HG02571 (cell line): ENCODE results near the gene LMTK2.

Experiments used
- ATAC-seq: cut with Tn5 transposase; IDR thresholded peaks from one replicate; pipeline ENCODE4 v1.9.1; 2021; ENCODE audit warnings: mild to moderate bottlenecking, moderate library complexity; ENCODE audit not compliant: unreplicated experiment

LMTK2 gene

DNA sequence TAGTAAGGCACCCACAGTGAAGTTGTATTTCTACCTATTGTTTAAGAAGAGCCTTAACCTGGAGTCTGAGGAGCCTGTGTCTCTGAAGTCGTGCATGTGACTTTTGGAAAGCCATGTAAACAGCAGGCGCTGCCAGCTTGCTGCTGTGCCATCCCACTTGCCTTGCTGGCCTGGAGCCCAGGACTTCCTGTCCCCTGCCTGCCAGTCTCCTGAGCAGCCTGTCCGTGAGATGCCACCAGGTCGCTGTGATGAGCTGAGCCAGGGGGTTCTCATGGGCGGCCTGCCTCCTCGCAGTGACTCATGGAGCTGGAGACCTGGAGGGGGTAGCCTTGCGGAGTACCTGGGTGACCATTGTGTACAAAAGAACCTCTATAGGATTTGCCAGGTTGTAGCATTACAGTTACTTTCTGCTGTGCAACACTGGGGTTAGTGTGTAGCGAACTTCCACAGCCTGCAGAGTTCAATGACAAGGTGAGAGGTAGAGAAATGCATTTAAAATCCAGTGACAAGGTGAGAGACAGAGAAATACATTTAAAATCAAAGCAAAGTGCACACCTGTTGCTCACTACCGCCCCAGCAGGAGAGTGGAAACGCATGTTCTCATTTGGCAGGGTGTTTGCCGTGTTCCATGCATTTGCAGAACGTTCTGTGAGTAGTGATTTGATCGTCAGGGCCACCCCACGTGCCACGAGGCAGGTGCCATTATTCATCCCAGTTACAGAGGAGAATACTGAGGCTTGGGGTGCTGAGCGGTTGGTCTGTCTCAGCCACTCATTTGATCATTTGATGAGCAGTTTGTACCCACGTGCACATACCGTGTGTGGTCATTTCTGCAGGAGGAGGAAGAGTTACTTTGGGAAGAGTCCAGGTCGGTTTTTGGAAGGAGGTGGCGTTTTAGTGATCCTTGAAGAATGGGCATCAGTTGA, 67.9 kb downstream of the LMTK2 start:
- no peak for ATAC-seq

DNA sequence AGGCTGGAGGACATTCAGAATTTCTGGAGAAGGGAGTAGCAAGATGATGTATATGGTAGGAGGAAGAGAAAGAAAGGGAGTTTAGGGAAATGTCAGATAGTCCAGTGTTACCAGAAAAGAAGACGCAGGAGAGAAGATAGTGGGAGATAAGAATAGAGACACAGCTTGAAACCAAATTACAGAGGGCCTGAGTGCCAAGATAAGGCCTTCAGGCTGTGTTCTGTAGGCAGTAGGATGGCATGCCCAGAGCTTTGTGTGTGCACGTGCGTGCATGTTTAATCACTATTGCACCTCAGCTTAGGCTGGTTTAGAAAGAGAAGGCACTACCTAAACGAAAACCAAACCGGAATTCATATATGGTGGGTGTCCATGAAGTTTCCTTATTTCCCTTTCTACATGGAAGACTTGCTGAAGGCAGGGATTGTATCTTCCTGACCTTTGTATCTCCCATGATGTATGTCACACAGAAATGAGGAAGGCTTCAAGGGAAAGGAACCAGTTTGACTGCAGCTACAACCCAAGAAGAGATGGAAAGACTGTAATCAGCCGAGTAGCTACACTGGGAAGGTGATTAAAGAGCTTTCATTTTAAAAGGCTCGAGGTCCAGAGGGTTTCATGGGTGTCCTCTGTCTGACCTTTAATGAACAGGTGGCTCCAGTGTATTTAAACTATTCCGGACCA, 68.7 kb downstream of the LMTK2 start:
- ATAC-seq, result no peak

DNA sequence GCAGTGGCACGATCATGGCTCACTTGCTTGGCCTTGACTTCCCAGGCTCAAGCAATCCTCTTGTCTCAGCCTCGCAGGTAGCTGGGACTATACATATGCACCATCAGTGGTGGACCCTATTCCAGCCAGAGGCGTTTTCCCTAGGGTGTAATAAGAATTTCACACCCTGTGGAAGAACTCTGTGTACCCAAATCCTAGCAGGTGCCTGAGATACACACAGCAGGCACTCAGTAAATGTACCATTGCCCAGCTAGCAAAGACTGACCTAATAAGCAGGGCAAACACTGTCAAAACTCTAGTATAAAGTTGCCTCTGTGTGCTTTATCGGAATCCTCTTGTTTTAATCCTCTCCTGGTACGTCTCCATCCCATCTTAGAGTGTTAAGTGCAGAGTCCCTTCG, 70.9 kb downstream of the LMTK2 start:
- no peak for ATAC-seq

DNA sequence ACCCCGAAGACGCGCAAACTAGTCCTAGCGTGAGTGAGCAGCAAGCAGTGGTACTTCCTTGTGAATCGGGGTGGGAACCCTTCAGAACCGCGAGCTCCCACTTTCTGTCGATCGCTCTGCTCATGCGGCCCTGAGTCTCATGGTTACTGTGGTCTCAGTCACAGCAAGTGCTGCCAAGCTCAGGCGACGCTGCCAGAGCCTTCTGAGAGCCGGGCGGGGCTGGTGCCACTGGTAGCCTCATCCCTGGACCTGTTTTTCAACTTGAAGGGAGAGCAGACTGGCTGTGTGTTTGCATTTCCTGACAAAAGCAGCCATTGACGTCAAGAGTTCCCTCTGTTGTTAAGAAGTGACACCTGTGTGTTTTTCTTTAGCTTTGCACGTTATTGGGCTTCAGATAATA, 71.7 kb downstream of the LMTK2 start:
- ATAC-seq, result no peak

DNA sequence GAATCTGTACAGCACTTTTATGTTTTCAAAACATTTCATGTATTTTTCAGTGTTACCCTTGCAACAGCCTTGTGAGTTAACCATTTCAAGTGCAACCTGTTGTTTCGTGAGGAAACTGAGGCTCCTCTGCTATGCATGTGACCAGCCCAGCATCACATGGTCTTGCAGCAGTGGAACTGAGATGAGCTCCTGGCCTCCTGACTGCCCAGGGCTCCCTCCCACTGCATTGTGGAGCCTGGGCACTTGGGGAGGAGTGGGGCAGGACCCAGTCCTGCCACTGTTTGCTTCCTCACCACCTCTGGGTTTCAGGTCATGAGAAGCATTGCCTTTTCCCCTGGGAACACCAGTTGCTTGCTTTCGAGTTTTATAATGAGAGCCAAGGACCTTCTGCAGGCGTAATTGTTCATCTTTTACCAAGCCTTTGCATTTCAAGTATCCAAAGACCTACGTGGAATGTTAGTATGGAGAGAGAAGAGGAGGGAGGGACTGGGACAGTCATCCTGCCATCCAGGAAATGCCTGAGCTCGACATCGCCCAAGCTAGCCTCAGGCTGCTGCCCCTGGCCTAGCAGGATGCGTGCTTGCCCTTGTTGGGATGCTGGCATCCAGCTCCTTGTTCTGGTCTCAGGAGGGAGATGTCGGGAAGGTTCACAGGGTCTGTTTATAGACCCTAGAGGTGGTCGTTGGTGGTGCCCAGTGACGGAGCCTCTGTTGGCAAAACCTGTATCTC, 72.3 kb downstream of the LMTK2 start:
- ATAC-seq, result no peak

DNA sequence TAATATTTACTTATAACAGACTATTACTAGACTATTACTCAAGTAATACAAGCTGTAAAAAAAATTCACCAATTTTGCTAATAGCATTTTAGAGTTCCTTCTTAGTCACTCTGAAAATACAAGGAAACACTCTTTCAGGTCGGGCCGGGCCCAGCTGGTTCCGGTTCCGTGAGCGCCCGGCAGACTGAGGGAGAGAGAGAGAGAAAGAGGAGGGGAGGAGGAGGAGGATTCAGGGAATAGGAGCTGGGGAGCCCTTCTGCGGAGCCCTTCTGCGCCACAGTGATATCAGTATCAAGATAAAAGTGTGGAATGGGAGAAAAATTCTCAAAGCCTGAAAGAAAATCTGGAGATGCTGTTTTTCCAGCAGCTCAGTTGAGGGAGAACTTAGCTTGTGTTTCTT, 74.1 kb downstream of the LMTK2 start:
- no peak for ATAC-seq

DNA sequence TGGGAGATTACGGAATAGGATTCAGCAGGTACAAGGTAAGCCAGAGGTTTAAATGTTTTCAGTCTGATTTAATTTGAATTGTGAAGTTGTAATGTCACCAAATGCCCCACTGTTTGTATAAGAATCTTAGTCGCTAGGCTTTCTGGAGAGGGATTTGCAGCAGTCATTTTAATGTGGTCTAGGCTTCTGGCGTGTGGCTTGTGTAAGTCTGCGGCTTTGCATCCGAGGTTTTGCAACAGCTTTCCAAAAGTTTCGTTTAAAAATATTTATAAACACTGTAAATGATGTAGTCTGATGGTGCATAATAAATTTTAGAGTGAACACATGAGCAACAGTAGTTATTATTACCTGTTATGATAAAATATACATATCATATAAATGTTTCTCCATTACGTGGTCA, 78.4 kb downstream of the LMTK2 start:
- no peak for ATAC-seq

DNA sequence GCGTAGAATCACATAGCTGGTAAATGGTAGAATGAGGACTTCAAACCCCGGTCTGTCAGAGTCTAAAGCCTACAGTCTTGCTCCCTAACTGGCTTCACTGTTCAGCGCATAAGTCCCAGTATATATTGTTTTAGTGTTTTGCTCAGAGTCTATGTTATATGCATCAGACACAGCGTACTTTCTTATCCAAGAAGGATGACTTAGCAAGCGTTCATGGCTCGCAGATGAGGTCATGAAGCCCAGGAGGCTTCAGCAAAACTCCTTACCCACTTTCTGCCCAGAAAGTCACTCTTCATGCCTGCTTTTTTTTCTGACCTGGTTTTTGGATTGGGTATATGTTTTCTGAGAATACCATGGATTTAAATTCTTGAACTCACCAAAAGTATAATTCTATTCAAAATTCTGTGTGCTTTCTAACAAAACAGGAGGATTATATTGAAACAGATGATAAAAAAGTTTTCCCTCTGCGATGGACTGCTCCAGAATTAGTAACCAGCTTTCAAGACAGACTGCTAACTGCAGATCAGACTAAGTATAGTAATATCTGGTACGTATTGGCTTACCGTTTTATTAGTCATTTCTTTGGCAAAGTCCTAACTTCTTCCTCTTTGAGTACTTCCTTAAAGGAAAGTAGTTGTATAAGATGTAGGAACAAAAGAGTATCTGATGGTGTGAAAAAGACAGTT, 79.9 kb downstream of the LMTK2 start:
- ATAC-seq, result no peak

DNA sequence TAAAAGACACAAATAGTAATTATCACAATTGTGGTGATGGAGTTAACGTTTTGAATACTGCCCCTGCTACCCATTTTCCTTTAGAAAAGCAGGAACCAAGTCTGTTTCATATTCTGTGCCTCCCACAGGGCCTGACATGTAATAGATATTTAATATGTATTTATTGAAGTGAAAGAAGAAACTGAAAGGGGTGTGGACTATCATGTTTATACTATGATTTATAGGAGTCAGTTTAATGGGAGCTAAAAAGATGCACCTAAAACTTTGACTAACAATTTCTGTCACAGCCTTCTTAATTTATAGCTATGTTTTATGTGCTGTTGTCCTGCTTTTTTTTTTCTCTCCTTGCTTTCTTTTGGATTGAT, 80.5 kb downstream of the LMTK2 start:
- ATAC-seq, result no peak

DNA sequence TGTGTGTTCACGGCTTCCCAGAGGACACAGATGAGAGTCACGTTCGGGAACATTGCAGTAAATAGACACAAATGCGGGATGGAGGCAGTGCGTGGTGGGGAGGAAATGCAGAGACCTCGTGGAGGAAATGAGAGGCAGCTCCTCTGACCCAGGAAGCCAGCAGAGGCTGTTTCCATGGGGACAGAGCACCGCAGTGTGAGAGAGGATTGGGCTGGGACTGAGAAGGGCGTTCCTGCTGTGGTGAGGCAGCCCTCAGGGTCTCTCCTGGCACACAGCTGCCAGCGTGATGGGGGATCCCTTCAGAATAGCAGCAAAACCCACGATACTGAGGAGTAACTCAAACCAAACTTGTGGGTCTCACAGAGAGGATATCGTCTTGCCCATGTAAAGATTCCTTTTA, 82.9 kb downstream of the LMTK2 start:
- ATAC-seq, result no peak

DNA sequence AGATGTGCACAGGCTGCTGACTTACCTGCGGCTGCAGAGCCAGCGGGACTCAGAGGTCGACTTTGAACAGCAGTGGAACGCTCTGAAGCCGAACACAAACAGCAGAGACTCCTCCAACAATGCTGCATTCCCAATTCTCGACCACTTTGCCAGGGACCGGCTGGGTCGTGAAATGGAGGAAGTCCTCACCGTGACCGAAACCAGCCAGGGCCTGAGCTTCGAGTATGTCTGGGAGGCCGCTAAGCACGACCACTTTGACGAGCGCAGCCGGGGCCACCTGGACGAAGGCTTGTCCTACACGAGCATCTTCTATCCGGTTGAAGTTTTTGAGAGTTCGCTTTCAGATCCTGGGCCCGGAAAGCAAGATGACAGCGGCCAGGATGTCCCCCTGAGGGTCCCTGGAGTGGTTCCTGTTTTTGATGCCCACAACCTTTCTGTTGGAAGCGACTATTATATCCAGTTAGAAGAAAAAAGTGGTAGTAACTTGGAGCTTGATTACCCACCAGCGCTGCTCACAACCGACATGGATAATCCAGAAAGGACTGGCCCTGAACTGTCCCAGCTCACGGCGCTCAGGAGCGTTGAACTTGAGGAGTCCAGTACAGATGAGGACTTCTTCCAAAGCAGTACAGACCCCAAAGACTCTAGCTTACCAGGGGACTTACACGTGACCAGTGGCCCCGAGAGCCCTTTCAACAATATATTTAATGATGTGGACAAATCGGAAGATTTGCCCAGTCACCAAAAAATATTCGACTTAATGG, 85.2 kb downstream of the LMTK2 start:
- no peak for ATAC-seq

DNA sequence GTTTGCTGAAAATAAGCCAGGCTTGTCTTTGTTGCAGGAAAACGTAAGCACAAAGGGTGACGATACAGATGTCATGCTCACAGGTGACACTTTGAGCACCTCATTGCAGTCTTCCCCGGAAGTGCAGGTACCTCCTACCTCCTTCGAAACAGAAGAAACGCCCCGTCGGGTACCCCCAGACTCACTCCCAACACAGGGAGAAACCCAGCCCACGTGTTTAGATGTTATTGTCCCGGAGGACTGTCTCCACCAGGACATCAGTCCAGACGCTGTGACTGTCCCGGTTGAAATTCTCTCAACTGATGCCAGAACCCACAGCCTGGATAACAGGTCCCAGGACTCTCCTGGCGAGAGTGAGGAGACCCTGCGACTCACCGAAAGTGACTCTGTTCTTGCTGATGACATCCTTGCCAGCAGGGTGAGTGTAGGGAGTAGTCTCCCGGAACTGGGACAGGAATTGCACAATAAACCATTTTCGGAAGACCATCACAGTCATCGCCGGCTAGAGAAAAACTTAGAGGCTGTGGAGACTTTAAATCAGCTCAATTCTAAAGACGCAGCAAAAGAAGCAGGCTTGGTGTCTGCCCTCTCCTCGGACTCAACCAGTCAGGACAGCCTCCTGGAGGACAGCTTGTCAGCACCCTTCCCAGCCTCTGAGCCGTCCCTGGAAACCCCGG, 86.3 kb downstream of the LMTK2 start:
- ATAC-seq, result no peak

DNA sequence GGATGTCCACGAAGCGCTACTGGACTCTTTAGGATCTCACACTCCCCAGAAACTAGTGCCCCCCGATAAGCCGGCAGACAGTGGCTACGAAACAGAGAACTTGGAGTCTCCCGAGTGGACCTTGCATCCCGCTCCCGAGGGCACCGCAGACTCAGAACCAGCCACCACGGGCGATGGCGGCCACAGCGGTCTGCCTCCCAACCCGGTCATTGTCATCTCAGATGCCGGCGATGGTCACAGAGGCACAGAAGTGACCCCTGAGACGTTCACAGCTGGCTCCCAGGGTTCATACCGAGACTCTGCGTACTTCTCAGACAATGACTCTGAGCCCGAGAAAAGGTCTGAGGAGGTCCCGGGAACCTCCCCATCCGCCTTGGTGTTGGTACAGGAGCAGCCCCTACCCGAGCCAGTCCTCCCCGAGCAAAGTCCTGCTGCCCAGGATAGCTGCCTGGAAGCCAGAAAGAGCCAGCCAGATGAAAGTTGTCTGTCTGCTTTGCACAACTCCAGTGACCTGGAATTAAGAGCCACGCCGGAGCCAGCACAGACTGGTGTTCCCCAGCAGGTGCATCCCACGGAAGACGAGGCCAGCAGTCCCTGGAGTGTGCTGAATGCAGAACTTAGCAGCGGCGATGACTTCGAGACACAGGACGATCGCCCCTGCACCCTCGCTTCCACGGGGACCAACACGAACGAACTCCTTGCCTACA, 87.0 kb downstream of the LMTK2 start:
- no peak for ATAC-seq

DNA sequence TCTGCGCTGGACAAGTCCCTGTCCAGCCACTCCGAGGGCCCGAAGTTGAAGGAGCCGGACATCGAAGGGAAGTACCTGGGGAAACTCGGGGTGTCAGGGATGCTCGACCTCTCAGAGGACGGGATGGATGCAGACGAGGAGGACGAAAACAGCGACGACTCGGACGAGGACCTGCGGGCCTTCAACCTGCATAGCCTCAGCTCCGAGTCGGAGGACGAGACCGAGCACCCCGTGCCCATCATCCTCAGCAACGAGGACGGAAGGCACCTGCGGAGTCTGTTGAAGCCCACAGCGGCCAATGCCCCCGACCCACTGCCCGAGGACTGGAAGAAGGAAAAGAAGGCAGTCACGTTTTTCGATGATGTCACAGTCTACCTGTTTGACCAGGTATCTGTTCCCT, 87.5 kb downstream of the LMTK2 start:
- ATAC-seq, result no peak

DNA sequence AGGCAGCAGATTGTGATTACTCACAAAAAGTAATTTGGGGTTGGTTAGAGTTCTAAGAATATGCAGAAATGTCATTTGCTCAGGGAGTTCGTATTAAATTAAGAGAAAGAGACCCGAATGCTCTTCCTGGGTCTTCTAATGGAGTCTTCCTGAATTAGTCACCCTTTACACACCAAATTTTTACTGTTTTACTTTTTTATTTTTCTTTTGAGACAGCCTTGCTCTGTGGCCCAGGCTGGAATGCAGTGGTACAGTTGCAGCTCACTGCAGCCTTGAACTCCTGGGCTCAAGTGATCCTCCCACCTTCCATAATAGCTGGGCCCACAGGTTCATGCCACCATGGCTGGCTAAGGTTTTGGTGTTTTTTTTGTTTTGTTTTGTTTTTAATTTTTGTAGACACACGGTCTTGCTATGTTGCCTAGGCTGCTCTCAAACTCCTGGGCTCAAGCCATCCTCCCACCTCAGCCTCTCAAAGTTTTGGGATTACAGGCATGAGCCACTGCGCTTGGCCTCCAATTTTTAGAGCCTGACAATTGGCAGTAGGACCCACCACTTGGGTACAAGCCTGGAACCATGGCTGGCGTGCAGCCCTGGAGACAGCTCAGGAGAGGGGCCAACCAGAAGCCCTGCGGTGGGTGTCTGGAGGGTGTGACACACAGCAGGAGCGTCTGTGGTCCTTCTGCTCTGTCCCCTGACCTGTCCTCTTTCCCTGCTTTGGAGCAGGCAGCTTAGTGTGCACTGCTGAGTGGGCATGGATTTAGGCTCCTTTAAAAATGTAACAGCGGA, 88.2 kb downstream of the LMTK2 start:
- no peak for ATAC-seq

DNA sequence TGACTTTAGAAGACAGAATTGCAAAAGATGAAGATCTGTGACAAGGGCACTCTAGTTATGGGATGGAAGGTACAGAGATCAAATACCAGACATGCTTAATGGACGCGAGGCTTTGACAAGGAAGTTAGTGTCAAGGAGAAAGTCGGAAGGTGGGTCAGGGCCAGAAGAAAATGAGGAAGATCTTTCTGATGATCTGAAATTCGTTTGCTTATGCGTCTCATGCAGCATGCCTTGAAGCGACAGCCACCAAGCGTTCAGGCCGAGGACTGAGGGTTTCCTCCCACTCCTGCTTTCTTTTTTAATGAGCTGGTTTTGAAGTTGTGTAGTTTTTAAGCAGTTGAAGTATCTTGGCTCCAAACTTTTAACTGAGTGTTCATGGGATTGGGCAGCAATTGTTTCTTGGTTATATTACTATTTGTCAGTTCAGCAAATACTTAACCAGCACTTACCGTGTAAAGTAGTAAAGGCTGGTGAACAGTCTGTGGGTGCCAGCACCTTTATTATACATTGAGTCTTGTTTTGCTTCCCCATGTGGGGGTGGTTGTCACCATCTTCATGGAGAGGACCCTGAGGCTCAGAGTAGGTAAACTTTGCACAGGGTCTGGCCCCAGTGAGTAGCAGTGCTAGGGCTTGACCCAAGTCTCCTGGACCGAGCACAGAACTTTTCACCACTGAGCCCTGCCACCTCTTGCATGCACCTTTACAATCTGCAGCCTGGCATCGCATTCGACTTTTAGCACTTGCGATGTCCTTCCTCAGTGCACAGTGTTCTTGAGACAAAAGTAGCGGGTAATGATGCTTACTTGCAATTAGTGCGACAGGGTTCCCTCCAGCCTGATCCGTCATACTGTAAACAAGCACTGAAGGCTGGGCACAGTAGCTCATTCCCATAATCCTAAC, 90.3 kb downstream of the LMTK2 start:
- no peak for ATAC-seq

DNA sequence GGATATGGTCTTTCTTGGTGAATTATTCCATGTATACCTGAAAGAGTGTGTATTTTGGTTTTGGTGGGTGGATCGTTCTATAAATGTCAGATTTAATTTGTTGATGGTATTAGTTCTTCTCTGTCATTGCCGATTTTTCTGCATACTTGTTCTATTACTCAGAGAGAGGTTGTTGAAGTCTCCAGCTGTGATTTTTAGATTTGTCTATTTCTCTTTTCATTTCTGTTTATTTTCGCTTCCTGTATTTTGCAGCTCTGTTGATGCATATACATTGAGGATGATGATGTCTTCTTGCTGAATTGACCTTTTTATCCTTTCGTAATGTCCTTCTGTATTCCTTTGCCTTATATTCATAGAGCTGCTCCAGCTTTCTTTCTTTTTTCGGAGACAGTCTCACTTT, 92.5 kb downstream of the LMTK2 start:
- ATAC-seq, result no peak

DNA sequence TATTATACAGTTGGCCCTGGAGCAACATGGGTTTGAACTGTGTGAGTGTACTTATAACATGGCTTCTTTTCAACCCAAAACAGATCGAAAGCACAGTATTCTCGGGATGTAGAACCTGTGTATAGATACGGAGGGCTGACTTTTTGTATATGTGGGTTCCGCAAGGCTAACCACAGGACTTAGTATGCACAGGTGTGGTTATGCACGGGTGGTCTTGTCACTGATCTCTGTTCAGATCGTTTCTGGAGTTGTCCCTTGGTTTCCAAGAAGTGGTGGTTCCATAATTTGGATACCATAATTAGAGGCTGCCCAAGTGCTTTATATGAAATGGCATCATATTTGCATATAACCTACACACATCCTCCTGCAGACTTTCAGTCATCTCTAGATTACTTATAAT, 93.7 kb downstream of the LMTK2 start:
- ATAC-seq, result no peak
